ENCODE data around the gene OGFOD2. TPM values are rescaled to one million over a fixed set of nuclear protein-coding genes. Genes with fewer than 3 reads are reported as not detected.

Gene OGFOD2
- total and polyA plus RNA-seq, 4 donors: 8.0 to 18.6 (median 12.3) TPM

GRCh38 chr12:122989225-122989839, 14.3 kb downstream of the OGFOD2 start:
- TF ChIP-seq HNF4G (IDR thresholded peaks at IDR 0.05) (no peak), EGR1 (IDR thresholded peaks at IDR 0.05; ENCODE audit: low read depth in 2 of 2) (no peak), TAF1 (conservative IDR thresholded peaks at IDR 0.05) (no peak), RXRA (IDR thresholded peaks at IDR 0.05) (no peak), YY1 (IDR thresholded peaks at IDR 0.05) (no peak), FOXA2 (IDR thresholded peaks at IDR 0.05) (no peak), GABPA (IDR thresholded peaks at IDR 0.05 in 1 of 2, conservative IDR thresholded peaks at IDR 0.05 in 1 of 2) (no peak), CTCF (IDR thresholded peaks at IDR 0.05; ENCODE audit: low read depth, low read length, missing input control) (no peak), REST (IDR thresholded peaks at IDR 0.05) (no peak)
- TF ChIP-seq, protein P1, sequence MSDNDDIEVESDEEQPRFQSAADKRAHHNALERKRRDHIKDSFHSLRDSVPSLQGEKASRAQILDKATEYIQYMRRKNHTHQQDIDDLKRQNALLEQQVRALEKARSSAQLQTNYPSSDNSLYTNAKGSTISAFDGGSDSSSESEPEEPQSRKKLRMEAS (IDR thresholded peaks at IDR 0.05): no peak
- TF ChIP-seq, protein P2, sequence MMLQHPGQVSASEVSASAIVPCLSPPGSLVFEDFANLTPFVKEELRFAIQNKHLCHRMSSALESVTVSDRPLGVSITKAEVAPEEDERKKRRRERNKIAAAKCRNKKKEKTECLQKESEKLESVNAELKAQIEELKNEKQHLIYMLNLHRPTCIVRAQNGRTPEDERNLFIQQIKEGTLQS (IDR thresholded peaks at IDR 0.05): no peak
- DNase-seq (ENCODE audit: low spot score): no peak
- Histone ChIP-seq H3K36me3 (ENCODE audit: control insufficient read depth in 4 of 4, insufficient read depth in 3 of 4, low read depth in 1 of 4, low read length in 3 of 4) (peaks cover 11 to 44% (median 21%) of the 10 kb centered on the region in 4 donors), H3K9me3 (ENCODE audit: control insufficient read depth in 4 of 4, low read length in 3 of 4) (no peaks in the 10 kb centered on the region), H3K27me3 (ENCODE audit: control insufficient read depth in 4 of 4, insufficient read depth in 4 of 4, low read length in 3 of 4) (no peaks in the 10 kb centered on the region), H3K27ac (ENCODE audit: low read depth in 1 of 2, low read length in 2 of 2) (no peak overlapping the region), H3K4me1 (ENCODE audit: control insufficient read depth in 4 of 4, insufficient read depth in 4 of 4, low read length in 3 of 4) (peaks cover 3 to 45% (median 27%) of the 10 kb centered on the region in 4 donors), H3K9ac (ENCODE audit: low read depth in 1 of 2, low read length in 2 of 2) (no peak overlapping the region), H3K4me3 (ENCODE audit: low read depth in 1 of 3, low read length in 3 of 3) (no peak overlapping the region)
- WGBS: 95% methylated on average over 10 of the region's 10 CpGs

- no peaks in the 10 kb centered on the region for H3K9me3 ChIP-seq (ENCODE audit: control insufficient read depth in 4 of 4, low read length in 3 of 4)
- TF ChIP-seq GABPA (IDR thresholded peaks at IDR 0.05 in 1 of 2, conservative IDR thresholded peaks at IDR 0.05 in 1 of 2) (no peak), CTCF (IDR thresholded peaks at IDR 0.05; ENCODE audit: low read depth, low read length, missing input control) (no peak), REST (IDR thresholded peaks at IDR 0.05) (no peak), YY1 (IDR thresholded peaks at IDR 0.05) (no peak), NR2F2 (IDR thresholded peaks at IDR 0.05) (no peak), JUND (IDR thresholded peaks at IDR 0.05) (no peak), RXRA (IDR thresholded peaks at IDR 0.05) (no peak), SP1 (IDR thresholded peaks at IDR 0.05) (no peak), FOXA1 (IDR thresholded peaks at IDR 0.05) (no peak)
- TF ChIP-seq, protein P1 (IDR thresholded peaks at IDR 0.05): no peak
- H3K9ac ChIP-seq (ENCODE audit: low read depth in 1 of 2, low read length in 2 of 2): no peak overlapping the region
- no peak for DNase-seq (ENCODE audit: low spot score)
- no peak overlapping the region for H3K4me3 ChIP-seq (ENCODE audit: low read depth in 1 of 3, low read length in 3 of 3)
- no peaks in the 10 kb centered on the region for H3K27me3 ChIP-seq (ENCODE audit: control insufficient read depth in 4 of 4, insufficient read depth in 4 of 4, low read length in 3 of 4)
- 93% methylated on average over 22 of the region's 22 CpGs for WGBS
- peaks cover 11 to 44% (median 21%) of the 10 kb centered on the region in 4 donors for H3K36me3 ChIP-seq (ENCODE audit: control insufficient read depth in 4 of 4, insufficient read depth in 3 of 4, low read depth in 1 of 4, low read length in 3 of 4)
- H3K27ac ChIP-seq (ENCODE audit: low read depth in 1 of 2, low read length in 2 of 2): no peak overlapping the region
- peaks cover 3 to 45% (median 27%) of the 10 kb centered on the region in 4 donors for H3K4me1 ChIP-seq (ENCODE audit: control insufficient read depth in 4 of 4, insufficient read depth in 4 of 4, low read length in 3 of 4)
Measured at GRCh38 chr12:122989874-122990419, 14.9 kb downstream of the OGFOD2 start.

All from liver (tissue), 9 donors.